HepG2 (cell line): ENCODE data around the gene RBBP8NL. TPM values are rescaled to one million over a fixed set of nuclear protein-coding genes. Genes with fewer than 3 reads are reported as not detected.

ENCODE experiments used
- AGO2 ChIP-seq: fragments of 200-400 bp; formaldehyde crosslinking; optimal IDR thresholded peaks from 2 replicates; pipeline ENCODE3; 2017; ENCODE audit warnings: mild to moderate bottlenecking, low read depth, low read length, moderate library complexity
- ATF7-NPFF ChIP-seq: sonication (generic); formaldehyde crosslinking; IDR thresholded peaks from 2 replicates; pipeline ENCODE4 v1.8.1; 2023; ENCODE audit warnings: mild to moderate bottlenecking, low read depth, missing genetic modification reagents, moderate library complexity
- CHD4 ChIP-seq: fragments of 200-600 bp; sonication (generic); IDR thresholded peaks from 2 replicates; pipeline ENCODE4 v1.7.0; 2017; ENCODE audit warnings: mild to moderate bottlenecking, low read length, borderline replicate concordance
- FLYWCH1 ChIP-seq: sonication (generic); formaldehyde crosslinking; IDR thresholded peaks from 2 replicates; pipeline ENCODE4 v1.8.1; 2023; ENCODE audit warnings: mild to moderate bottlenecking, missing genetic modification reagents
- GTF2F1 ChIP-seq: fragments of 150-350 bp; IDR thresholded peaks from 2 replicates; pipeline ENCODE4 v1.6.1; 2014; ENCODE audit warnings: low read length
- PCBP2 ChIP-seq: fragments of 200-400 bp; formaldehyde crosslinking; optimal IDR thresholded peaks from 2 replicates; pipeline ENCODE3; 2018; ENCODE audit warnings: low read length, low read depth; ENCODE audit not compliant: poor library complexity, severe bottlenecking
- RXRA ChIP-seq: sonication (generic); formaldehyde crosslinking; IDR thresholded peaks from 2 replicates; pipeline ENCODE4 v1.5.1; 2020; ENCODE audit warnings: missing genetic modification reagents
- SPEN ChIP-seq: sonication (generic); formaldehyde crosslinking; IDR thresholded peaks from 2 replicates; pipeline ENCODE4 v1.5.1; 2020; ENCODE audit warnings: low read depth, mild to moderate bottlenecking, missing genetic modification reagents
- TAF15 ChIP-seq: fragments of 200-400 bp; formaldehyde crosslinking; IDR thresholded peaks from one replicate; pipeline ENCODE4 v1.6.1; 2018; ENCODE audit warnings: mild to moderate bottlenecking, low read depth, low read length; ENCODE audit not compliant: poor library complexity, severe bottlenecking
- ZNF160 ChIP-seq: sonication (generic); formaldehyde crosslinking; IDR thresholded peaks from 2 replicates; pipeline ENCODE4 v1.8.0; 2022; ENCODE audit warnings: mild to moderate bottlenecking, inconsistent platforms, missing genetic modification reagents
- ZNF350 ChIP-seq: sonication (generic); formaldehyde crosslinking; IDR thresholded peaks from 2 replicates; pipeline ENCODE4 v1.4.0; 2020; ENCODE audit warnings: mild to moderate bottlenecking, low read depth, missing genetic modification reagents, borderline replicate concordance
- ZNF724P ChIP-seq: sonication (generic); formaldehyde crosslinking; IDR thresholded peaks from 2 replicates; pipeline ENCODE4 v1.8.0; 2022; ENCODE audit warnings: missing genetic modification reagents, borderline replicate concordance
- ZNF775 ChIP-seq: sonication (generic); formaldehyde crosslinking; IDR thresholded peaks from 2 replicates; pipeline ENCODE4 v1.4.0; 2020; ENCODE audit warnings: missing genetic modification reagents, mild to moderate bottlenecking, moderate library complexity, borderline replicate concordance
- polyA plus RNA-seq, 8 experiments: library from polyadenylated mRNA; depleted of rRNA in 3 of 8; stranded (reverse) in 7 of 8; unstranded in 1 of 8; fragments of >200 nt; fragmentation: Illumina TruSeq in 4 of 8; extraction: Trizol in 4 of 8; gene quantifications; 2 replicates each; pipeline versions ENCODE4 v1.2.1 to v1.2.3, GENCODE V29; 2011 to 2016; ENCODE audit warnings: low read depth in 4 of 8, missing spikeins in 1 of 8, mixed read lengths in 1 of 8; ENCODE audit not compliant: insufficient read depth in 1 of 8
- total RNA-seq, 5 experiments: library from RNA; depleted of rRNA; stranded (reverse); fragments of >200 nt; fragmentation: Illumina TruSeq; extraction: Trizol; gene quantifications; 2 replicates each; pipeline ENCODE4 v1.2.3, GENCODE V29; 2016; ENCODE audit warnings: low read depth in 1 of 5
- TF ChIP-seq, protein P1 (sequence below): IDR thresholded peaks from 2 replicates; pipeline ENCODE4 v1.4.0; 2020; ENCODE audit warnings: mild to moderate bottlenecking, missing genetic modification reagents
- TF ChIP-seq, protein P2 (sequence below): sonication (generic); formaldehyde crosslinking; IDR thresholded peaks from 2 replicates; pipeline ENCODE4 v1.5.0; 2020; ENCODE audit warnings: missing genetic modification reagents
- TF ChIP-seq, protein P3 (sequence below): sonication (generic); formaldehyde crosslinking; IDR thresholded peaks from 2 replicates; pipeline ENCODE4 v1.4.0; 2020; ENCODE audit warnings: missing genetic modification reagents
- TF ChIP-seq, protein P4 (sequence below): sonication (generic); formaldehyde crosslinking; IDR thresholded peaks from 2 replicates; pipeline ENCODE4 v1.4.0; 2020; ENCODE audit warnings: mild to moderate bottlenecking, missing genetic modification reagents

The RBBP8NL gene
- total and polyA plus RNA-seq, 2 of the 13 experiments (the other 11 are each of a cell fraction or from before 2014, with no cell fraction given): 0.69 to 0.86 TPM

DNA sequence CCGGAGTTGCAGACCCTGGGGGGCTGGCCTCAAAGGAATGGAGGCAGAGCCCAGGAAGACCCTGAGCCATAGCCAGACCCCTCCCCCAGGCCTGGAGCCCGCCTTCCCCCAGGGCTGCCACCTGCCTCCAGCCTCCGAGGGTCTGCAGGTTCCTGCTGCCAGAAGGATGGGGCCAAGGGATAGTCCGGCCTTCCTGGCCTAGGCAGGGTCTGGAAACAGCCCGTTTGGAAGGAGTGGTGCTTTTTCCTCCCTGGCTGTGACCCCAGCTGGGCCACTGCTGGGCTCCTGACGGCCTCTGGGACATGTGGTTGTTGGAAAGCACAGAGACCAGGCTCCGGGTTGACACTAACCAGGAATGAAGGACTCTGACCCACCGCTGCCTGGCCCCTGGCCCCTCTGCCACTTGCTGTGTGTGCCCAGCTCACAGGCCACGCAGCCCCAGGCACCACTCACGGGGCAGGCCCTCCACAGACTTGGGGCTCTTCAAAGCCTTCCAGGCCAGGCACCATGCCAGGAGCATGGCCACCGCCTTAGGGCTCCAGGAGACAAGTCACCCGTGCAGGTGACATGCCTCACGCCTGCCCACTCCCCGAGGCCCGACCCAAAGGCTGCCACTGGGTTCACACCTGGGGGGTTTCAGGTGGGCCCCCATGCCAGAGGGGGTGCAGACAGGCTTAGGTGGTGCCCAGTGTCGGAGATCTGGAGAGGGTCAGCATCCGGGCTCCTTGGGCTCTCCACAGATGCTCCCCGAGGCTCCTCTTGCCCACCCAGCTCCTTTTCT is 56.3 kb downstream of the RBBP8NL start (continued):
- no peak; the same call in 1 of the 2 replicates for TF ChIP-seq ZNF350
- TF ChIP-seq SPEN (CRISPR knock-in tag): peak; percentile 83; the same call in 1 of the 2 replicates
- TF ChIP-seq PCBP2: no peak
- TF ChIP-seq RXRA (CRISPR knock-in tag): peak; percentile 84
- TF ChIP-seq, protein P1, sequence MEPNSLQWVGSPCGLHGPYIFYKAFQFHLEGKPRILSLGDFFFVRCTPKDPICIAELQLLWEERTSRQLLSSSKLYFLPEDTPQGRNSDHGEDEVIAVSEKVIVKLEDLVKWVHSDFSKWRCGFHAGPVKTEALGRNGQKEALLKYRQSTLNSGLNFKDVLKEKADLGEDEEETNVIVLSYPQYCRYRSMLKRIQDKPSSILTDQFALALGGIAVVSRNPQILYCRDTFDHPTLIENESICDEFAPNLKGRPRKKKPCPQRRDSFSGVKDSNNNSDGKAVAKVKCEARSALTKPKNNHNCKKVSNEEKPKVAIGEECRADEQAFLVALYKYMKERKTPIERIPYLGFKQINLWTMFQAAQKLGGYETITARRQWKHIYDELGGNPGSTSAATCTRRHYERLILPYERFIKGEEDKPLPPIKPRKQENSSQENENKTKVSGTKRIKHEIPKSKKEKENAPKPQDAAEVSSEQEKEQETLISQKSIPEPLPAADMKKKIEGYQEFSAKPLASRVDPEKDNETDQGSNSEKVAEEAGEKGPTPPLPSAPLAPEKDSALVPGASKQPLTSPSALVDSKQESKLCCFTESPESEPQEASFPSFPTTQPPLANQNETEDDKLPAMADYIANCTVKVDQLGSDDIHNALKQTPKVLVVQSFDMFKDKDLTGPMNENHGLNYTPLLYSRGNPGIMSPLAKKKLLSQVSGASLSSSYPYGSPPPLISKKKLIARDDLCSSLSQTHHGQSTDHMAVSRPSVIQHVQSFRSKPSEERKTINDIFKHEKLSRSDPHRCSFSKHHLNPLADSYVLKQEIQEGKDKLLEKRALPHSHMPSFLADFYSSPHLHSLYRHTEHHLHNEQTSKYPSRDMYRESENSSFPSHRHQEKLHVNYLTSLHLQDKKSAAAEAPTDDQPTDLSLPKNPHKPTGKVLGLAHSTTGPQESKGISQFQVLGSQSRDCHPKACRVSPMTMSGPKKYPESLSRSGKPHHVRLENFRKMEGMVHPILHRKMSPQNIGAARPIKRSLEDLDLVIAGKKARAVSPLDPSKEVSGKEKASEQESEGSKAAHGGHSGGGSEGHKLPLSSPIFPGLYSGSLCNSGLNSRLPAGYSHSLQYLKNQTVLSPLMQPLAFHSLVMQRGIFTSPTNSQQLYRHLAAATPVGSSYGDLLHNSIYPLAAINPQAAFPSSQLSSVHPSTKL (CRISPR knock-in tag): peak; percentile 42; the same call in 1 of the 2 replicates
- TF ChIP-seq, protein P2, sequence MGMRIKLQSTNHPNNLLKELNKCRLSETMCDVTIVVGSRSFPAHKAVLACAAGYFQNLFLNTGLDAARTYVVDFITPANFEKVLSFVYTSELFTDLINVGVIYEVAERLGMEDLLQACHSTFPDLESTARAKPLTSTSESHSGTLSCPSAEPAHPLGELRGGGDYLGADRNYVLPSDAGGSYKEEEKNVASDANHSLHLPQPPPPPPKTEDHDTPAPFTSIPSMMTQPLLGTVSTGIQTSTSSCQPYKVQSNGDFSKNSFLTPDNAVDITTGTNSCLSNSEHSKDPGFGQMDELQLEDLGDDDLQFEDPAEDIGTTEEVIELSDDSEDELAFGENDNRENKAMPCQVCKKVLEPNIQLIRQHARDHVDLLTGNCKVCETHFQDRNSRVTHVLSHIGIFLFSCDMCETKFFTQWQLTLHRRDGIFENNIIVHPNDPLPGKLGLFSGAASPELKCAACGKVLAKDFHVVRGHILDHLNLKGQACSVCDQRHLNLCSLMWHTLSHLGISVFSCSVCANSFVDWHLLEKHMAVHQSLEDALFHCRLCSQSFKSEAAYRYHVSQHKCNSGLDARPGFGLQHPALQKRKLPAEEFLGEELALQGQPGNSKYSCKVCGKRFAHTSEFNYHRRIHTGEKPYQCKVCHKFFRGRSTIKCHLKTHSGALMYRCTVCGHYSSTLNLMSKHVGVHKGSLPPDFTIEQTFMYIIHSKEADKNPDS (CRISPR knock-in tag): no peak
- 0 out of 2 replicates have a peak, but pooled peaks have one; percentile 30 for TF ChIP-seq ZNF724P
- TF ChIP-seq ZNF160 (CRISPR knock-in tag): no peak
- peak; percentile 96 for TF ChIP-seq AGO2
- TF ChIP-seq, protein P3, sequence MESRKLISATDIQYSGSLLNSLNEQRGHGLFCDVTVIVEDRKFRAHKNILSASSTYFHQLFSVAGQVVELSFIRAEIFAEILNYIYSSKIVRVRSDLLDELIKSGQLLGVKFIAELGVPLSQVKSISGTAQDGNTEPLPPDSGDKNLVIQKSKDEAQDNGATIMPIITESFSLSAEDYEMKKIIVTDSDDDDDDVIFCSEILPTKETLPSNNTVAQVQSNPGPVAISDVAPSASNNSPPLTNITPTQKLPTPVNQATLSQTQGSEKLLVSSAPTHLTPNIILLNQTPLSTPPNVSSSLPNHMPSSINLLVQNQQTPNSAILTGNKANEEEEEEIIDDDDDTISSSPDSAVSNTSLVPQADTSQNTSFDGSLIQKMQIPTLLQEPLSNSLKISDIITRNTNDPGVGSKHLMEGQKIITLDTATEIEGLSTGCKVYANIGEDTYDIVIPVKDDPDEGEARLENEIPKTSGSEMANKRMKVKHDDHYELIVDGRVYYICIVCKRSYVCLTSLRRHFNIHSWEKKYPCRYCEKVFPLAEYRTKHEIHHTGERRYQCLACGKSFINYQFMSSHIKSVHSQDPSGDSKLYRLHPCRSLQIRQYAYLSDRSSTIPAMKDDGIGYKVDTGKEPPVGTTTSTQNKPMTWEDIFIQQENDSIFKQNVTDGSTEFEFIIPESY: no peak
- TF ChIP-seq TAF15: peak; percentile 96
- TF ChIP-seq CHD4: peak; percentile 15
- TF ChIP-seq GTF2F1: no peak
- no peak for TF ChIP-seq ZNF775 (CRISPR knock-in tag)
- TF ChIP-seq, protein P4, sequence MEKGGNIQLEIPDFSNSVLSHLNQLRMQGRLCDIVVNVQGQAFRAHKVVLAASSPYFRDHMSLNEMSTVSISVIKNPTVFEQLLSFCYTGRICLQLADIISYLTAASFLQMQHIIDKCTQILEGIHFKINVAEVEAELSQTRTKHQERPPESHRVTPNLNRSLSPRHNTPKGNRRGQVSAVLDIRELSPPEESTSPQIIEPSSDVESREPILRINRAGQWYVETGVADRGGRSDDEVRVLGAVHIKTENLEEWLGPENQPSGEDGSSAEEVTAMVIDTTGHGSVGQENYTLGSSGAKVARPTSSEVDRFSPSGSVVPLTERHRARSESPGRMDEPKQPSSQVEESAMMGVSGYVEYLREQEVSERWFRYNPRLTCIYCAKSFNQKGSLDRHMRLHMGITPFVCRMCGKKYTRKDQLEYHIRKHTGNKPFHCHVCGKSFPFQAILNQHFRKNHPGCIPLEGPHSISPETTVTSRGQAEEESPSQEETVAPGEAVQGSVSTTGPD: peak; percentile 35; the same call in 1 of the 2 replicates
- peak; percentile 82; the same call in 1 of the 2 replicates for TF ChIP-seq ATF7-NPFF
- TF ChIP-seq FLYWCH1 (CRISPR knock-in tag): no peak
